Activated T-cell treated with anti-CD3 and anti-CD28 coated beads for 48 hours (primary cell): ENCODE data around the gene UFL1.

ENCODE experiments used
- DNase-seq: peaks from one replicate; pipeline ENCODE4 v3.0.0-alpha.2; 2020; ENCODE audit warnings: low read depth

Gene UFL1

GRCh38 chr6:96575359-96575758, 53.8 kb downstream of the UFL1 start:
- DNase-seq, result no peak

- DNase-seq, result no peak
These were observed 54.6 kb downstream of the UFL1 start for GRCh38 chr6:96576221-96576620.

GRCh38 chr6:96582021-96582420, 60.4 kb downstream of the UFL1 start:
- DNase-seq, result no peak

GRCh38 chr6:96582436-96582835, 60.8 kb downstream of the UFL1 start:
- no peak for DNase-seq

GRCh38 chr6:96604420-96604819, 82.8 kb downstream of the UFL1 start:
- no peak for DNase-seq
